T-helper 17 cell (primary cell): ENCODE data around the gene ANKS3. TPM values are rescaled to one million over a fixed set of nuclear protein-coding genes. Genes with fewer than 3 reads are reported as not detected.

ENCODE experiments used
- ATAC-seq: fragments of 150-1000 bp; cut with Tn5 transposase; 2 replicates; pipeline ENCODE4 v1.10.0; 2021; ENCODE audit warnings: mild to moderate bottlenecking, moderate library complexity
- DNase-seq, 3 donors: peaks; one replicate each; pipeline versions ENCODE4 v3.0.0 to v3.0.0-alpha.2; 2020 to 2021
- H3K9me3 ChIP-seq: one replicate; pipeline ENCODE4 v1.7.0; 2013; ENCODE audit warnings: low read length, mild to moderate bottlenecking; ENCODE audit not compliant: control insufficient read depth, poor library complexity, severe bottlenecking
- H3K27ac Mint-ChIP-seq: one replicate; pipeline ENCODE4 v1.8.0; 2022; ENCODE audit warnings: mild to moderate bottlenecking, moderate library complexity, mixed read lengths
- H3K27me3 Mint-ChIP-seq: one replicate; pipeline ENCODE4 v1.8.0; 2022; ENCODE audit warnings: mixed read lengths
- H3K36me3 Mint-ChIP-seq: one replicate; pipeline ENCODE4 v1.8.0; 2022; ENCODE audit warnings: low read depth, mixed read lengths
- H3K4me1 Mint-ChIP-seq: one replicate; pipeline ENCODE4 v1.8.0; 2022; ENCODE audit warnings: mild to moderate bottlenecking, mixed read lengths
- H3K4me3 Mint-ChIP-seq: one replicate; pipeline ENCODE4 v1.8.0; 2022; ENCODE audit warnings: mild to moderate bottlenecking, moderate library complexity, mixed read lengths
- total RNA-seq, 4 donors: library from RNA in 2 of 4; stranded (reverse) in 2 of 4; gene quantifications; one replicate each; pipeline ENCODE4 v1.2.3 and lab custom pipeline; 2022 to 2026

Gene ANKS3
- total RNA-seq, 2 donors from 2014 or later: 15.6 to 20.0 TPM

GRCh38 chr16:4666537-4667202 lies 67.4 kb downstream of the ANKS3 start:
- H3K4me3 Mint-ChIP-seq: no peak overlapping the region
- no peak for DNase-seq
- H3K27ac Mint-ChIP-seq: peak overlapping the region; percentile 93

GRCh38 chr16:4664538-4665418 lies 69.3 kb downstream of the ANKS3 start:
- H3K4me1 Mint-ChIP-seq: peaks cover 42% of the 10 kb centered on the region
- peak overlapping the region; percentile 75 for H3K4me3 Mint-ChIP-seq
- H3K9me3 ChIP-seq: no peaks in the 10 kb centered on the region
- H3K27ac Mint-ChIP-seq: peak overlapping the region; percentile 93
- H3K27me3 Mint-ChIP-seq: no peaks in the 10 kb centered on the region
- peak; percentile 38 to 51 (median 40) for DNase-seq
- H3K36me3 Mint-ChIP-seq: no peaks in the 10 kb centered on the region
- ATAC-seq: peak; percentile 79

More at GRCh38 chr16:4666537-4667202, 67.4 kb downstream of the ANKS3 start:
- Mint-ChIP-seq H3K36me3 (no peaks in the 10 kb centered on the region), H3K27me3 (no peaks in the 10 kb centered on the region), H3K4me1 (peaks cover 32% of the 10 kb centered on the region)
- ATAC-seq: no peak
- H3K9me3 ChIP-seq: no peaks in the 10 kb centered on the region

GRCh38 chr16:4663777-4664465 lies 70.2 kb downstream of the ANKS3 start:
- DNase-seq: no peak
- ATAC-seq: no peak
- Mint-ChIP-seq H3K4me3 (peak overlapping the region; percentile 75), H3K36me3 (no peaks in the 10 kb centered on the region), H3K4me1 (peaks cover 43% of the 10 kb centered on the region), H3K27me3 (no peaks in the 10 kb centered on the region), H3K27ac (peak overlapping the region; percentile 93)
- H3K9me3 ChIP-seq: no peaks in the 10 kb centered on the region

- Mint-ChIP-seq H3K27me3 (no peaks in the 10 kb centered on the region), H3K27ac (peak overlapping the region; percentile 93), H3K4me1 (peaks cover 45% of the 10 kb centered on the region), H3K4me3 (no peak overlapping the region), H3K36me3 (no peaks in the 10 kb centered on the region)
- no peak for ATAC-seq
- DNase-seq: no peak
- no peaks in the 10 kb centered on the region for H3K9me3 ChIP-seq
Observed at GRCh38 chr16:4663465-4663776, 70.7 kb downstream of the ANKS3 start.

- H3K27ac Mint-ChIP-seq: peak overlapping the region; percentile 86
- peaks cover 45% of the 10 kb centered on the region for H3K4me1 Mint-ChIP-seq
- H3K9me3 ChIP-seq: no peaks in the 10 kb centered on the region
- H3K4me3 Mint-ChIP-seq: no peak overlapping the region
- no peak for ATAC-seq
- H3K36me3 Mint-ChIP-seq: no peaks in the 10 kb centered on the region
- H3K27me3 Mint-ChIP-seq: no peaks in the 10 kb centered on the region
- DNase-seq: no peak
Observed at GRCh38 chr16:4661661-4662060, 72.4 kb downstream of the ANKS3 start.

- H3K4me3 Mint-ChIP-seq: peak overlapping the region; percentile 73
- peak; percentile 33 to 54 (median 34) for DNase-seq
- H3K27me3 Mint-ChIP-seq: no peaks in the 10 kb centered on the region
- peaks cover 36% of the 10 kb centered on the region for H3K4me1 Mint-ChIP-seq
- peak; percentile 71 for ATAC-seq
- H3K27ac Mint-ChIP-seq: peak overlapping the region; percentile 86
- H3K36me3 Mint-ChIP-seq: no peaks in the 10 kb centered on the region
- no peaks in the 10 kb centered on the region for H3K9me3 ChIP-seq
Observed at GRCh38 chr16:4660454-4661007, 73.5 kb downstream of the ANKS3 start.

GRCh38 chr16:4659363-4660353 lies 74.4 kb downstream of the ANKS3 start:
- no peaks in the 10 kb centered on the region for H3K9me3 ChIP-seq
- Mint-ChIP-seq H3K4me3 (peak overlapping the region; percentile 73), H3K4me1 (peaks cover 28% of the 10 kb centered on the region), H3K36me3 (no peaks in the 10 kb centered on the region), H3K27ac (peak overlapping the region; percentile 86), H3K27me3 (no peaks in the 10 kb centered on the region)
- DNase-seq: no peak
- peak; percentile 1 for ATAC-seq

- DNase-seq (no peak), ATAC-seq (no peak)
- Mint-ChIP-seq H3K36me3 (no peaks in the 10 kb centered on the region), H3K4me1 (peaks cover 16% of the 10 kb centered on the region), H3K27ac (no peak overlapping the region), H3K4me3 (no peak overlapping the region), H3K27me3 (no peaks in the 10 kb centered on the region)
- H3K9me3 ChIP-seq: no peaks in the 10 kb centered on the region
Observed at GRCh38 chr16:4656695-4657686, 77.1 kb downstream of the ANKS3 start.

- Mint-ChIP-seq H3K27ac (no peak overlapping the region), H3K27me3 (no peaks in the 10 kb centered on the region), H3K4me1 (peaks cover 16% of the 10 kb centered on the region), H3K36me3 (no peaks in the 10 kb centered on the region), H3K4me3 (no peak overlapping the region)
- DNase-seq (no peak), ATAC-seq (no peak)
- no peaks in the 10 kb centered on the region for H3K9me3 ChIP-seq
Observed at GRCh38 chr16:4656221-4656620, 77.8 kb downstream of the ANKS3 start.

GRCh38 chr16:4655801-4656200 lies 78.3 kb downstream of the ANKS3 start:
- no peaks in the 10 kb centered on the region for H3K9me3 ChIP-seq
- Mint-ChIP-seq H3K36me3 (no peaks in the 10 kb centered on the region), H3K4me3 (no peak overlapping the region), H3K27ac (no peak overlapping the region), H3K4me1 (peaks cover 13% of the 10 kb centered on the region), H3K27me3 (no peaks in the 10 kb centered on the region)
- DNase-seq (no peak), ATAC-seq (no peak)

GRCh38 chr16:4654964-4655590 lies 79.0 kb downstream of the ANKS3 start:
- DNase-seq (no peak), ATAC-seq (no peak)
- no peak overlapping the region for H3K27ac Mint-ChIP-seq
- peaks cover 10% of the 10 kb centered on the region for H3K4me1 Mint-ChIP-seq
- H3K4me3 Mint-ChIP-seq: no peak overlapping the region
- no peaks in the 10 kb centered on the region for H3K9me3 ChIP-seq
- no peaks in the 10 kb centered on the region for H3K36me3 Mint-ChIP-seq
- H3K27me3 Mint-ChIP-seq: no peaks in the 10 kb centered on the region
